GM12892 (cell line): ENCODE measurements around the gene CDH26.

Experiments
- POLR2A ChIP-seq: IDR thresholded peaks from 2 replicates; pipeline ENCODE4 v1.6.1; 2011; ENCODE audit warnings: low read depth, low read length, control low read depth
- POLR2AphosphoS5 ChIP-seq: IDR thresholded peaks from 2 replicates; pipeline ENCODE4 v1.6.1; 2011; ENCODE audit warnings: low read depth, low read length, control low read depth
- TAF1 ChIP-seq: IDR thresholded peaks from 2 replicates; pipeline ENCODE4 v1.6.1; 2011; ENCODE audit warnings: low read depth, mild to moderate bottlenecking, control low read depth, low read length, borderline replicate concordance

GRCh38 chr20:59985164-59985563 lies 26.9 kb downstream of the CDH26 start:
- TF ChIP-seq TAF1 (no peak), POLR2A (no peak), POLR2AphosphoS5 (no peak)
